HG03108 (cell line): ENCODE results near the gene CNTN6.

Experiments
- ATAC-seq: cut with Tn5 transposase; IDR thresholded peaks from one replicate; pipeline ENCODE4 v1.9.1; 2021; ENCODE audit warnings: moderate library complexity; ENCODE audit not compliant: unreplicated experiment

Gene CNTN6

DNA sequence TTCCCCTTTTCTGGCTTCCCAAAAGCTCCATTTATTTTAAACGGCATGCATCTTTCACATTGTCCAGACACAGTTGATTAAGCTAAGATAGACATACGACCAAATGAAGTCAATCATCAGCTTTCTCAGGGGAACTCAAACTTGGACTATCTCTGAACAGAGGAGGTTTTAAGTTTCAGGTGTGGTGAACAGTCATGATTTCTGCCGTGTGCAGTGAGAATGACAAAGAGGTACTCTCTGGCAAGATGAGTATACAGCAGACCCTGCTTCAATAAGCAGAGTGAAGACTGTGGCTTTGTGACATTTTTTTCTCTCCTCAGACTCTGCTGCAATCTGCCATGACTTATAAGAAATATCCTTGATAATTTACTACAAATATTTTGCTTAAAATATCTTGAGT is 307.7 kb downstream of the CNTN6 start:
- ATAC-seq = no peak

DNA sequence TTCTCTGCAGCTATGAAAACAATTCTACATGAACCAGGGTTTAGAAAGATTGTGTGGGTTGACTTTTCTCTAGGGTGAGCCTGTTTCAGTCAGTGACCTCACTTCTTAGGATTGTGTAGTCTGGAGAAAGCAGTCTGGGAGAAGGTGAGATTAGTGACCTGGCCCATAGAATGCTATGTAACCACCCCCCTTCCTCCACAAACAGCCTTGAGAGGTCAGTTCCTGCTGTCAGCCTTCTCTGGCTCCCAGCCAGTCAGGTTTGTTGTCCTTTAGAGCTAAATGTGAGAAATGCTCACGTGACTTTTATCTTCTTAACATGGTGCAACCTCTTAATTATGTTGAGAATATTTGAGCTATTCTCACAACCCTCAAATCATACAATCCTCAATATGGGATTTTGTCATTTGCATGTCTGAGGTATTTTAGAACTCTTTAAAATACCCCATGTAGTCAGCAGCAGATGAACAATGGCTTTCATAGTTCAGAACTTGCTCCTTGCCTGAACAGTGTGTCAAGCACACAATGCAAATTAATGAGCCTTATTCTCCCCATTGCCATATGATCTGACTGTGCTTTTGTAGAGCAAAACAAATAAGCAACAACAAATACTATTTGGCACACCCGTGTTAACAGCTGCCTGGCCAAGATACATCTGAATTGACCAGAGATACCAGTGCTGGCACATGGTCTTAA is 311.6 kb downstream of the CNTN6 start:
- no peak for ATAC-seq

DNA sequence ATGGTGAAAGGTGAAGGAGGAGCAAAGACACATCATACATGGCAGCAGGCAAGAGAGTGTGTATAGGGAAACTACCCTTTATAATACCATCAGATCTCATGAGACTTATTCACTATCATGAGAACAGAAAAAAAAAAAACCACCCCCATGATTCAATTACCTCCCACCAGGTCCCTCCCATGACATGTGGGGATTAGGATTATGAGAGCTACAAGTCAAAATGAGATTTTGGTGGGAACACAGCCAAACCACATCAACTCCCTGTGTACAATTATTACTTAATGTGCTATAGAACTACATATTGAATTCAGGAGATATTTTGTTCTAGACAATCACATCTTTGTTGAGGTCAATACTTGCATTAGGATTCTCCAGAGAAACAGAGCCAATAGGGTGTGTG is 313.4 kb downstream of the CNTN6 start:
- no peak for ATAC-seq

DNA sequence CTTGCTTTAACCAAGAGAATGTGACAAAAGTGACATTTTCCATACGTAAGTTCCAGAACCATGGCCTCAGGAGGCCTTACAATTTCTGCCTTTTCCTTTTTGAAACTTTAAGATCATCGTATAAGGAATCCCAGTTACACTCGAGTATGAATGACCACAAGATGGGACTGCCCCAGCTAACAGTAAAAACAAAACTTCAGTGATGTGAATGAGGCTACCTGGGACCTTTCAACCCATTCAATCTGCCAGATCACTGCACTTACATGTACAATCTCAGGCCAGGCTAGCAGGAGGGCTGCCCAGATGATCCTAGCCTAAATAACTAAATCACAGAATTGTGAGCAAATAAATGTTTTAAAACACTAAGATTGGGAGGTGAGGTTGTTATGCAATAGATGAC is 328.8 kb downstream of the CNTN6 start:
- ATAC-seq = no peak

DNA sequence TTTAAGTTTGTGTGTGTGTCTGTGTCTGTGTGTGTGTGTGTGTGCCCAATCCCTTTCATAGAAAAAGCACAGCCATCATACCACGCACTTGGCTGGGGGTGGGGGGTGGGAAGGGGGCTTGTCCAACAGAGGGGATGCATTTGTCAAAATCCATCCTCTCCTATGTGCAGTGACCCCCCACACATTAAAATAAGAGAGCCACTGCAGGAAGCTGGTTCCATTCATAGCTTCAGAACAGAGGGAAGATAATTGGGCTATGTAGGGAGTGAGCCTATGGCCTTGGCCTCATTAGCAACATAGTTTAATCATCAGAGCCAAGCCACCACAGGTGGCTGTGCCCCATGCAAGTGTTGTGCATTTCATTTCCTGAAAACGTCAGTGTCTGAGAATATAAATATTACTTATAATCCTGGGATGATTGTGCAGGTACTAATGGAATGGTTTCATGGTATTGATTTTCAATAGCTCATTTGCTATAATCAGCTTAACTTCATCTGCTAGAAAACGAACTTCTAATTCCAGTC is 330.8 kb downstream of the CNTN6 start:
- ATAC-seq = no peak

DNA sequence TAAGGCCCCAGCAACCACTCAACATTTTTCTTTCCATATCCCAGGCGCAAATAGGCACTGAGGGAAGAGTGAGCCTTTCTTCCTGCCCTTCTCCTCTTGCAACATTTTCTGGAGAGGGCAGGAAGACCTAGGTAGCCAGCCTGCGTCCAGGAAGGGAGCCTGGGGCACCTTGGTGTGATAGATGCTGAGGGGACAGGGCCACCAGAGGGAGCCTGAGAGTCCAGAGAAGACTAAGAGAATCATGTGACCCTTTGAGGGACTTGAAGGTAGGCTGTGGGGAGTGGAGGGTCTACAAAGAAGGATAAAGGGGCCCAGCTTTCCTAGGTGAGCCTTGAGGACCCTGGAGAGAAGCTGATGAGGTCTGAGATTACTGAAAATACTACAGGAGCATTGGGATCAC is 346.6 kb downstream of the CNTN6 start:
- ATAC-seq = no peak

DNA sequence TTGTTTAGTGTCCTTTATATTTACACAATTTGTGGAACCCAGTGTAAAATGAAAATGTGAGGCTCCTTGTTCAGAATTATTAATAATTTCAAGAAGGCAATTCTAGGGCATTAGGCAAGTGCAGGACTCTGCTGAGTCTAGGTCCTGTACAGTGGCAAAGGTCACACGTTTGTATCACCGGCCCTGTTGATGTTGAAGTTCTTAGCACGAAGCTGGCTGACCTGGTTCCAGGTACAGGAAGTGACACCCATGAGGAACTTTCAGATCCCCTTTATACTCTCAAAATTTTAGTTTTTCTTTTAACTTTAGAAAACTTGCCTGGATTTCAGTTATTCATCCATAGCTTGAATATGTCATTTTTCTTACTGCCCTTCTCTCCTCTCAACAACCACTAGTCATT is 349.4 kb downstream of the CNTN6 start:
- ATAC-seq = no peak

DNA sequence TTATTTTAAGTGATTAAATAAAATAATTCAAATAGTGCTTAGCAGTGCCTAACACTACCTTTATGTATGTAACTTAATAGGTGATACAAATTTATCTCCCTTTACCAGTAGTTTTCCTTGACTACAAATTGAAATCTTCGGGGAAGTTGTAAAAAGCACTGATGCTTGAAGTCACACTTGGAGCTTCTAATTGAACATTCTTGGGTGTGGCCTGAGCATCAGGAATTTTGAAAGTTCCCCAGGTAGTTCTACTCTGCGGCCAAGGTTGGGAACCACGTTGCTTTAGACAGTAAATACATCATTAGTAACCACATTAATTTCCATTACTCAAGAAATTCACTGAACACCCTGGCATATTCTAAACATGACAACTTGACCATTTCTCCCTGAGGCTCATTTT is 351.4 kb downstream of the CNTN6 start:
- ATAC-seq = no peak

DNA sequence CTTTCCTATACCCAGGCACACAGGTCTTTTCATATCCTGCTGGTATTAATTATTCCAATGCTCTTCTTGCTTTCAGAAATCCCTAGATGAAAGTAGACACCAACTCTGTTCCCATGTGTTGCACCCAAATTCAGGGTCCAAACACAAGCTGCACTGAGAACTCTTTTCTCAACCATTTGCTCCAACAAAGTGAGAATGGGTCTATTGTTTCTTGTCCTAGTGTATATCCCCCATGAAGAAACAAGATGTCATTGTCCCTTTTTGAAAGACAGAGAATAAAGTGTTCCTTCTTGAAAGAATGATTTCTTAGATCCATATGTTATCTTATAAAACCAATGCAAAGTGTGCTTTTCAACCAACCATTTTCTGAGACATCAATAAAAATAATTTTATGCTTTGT is 353.7 kb downstream of the CNTN6 start:
- ATAC-seq = no peak

DNA sequence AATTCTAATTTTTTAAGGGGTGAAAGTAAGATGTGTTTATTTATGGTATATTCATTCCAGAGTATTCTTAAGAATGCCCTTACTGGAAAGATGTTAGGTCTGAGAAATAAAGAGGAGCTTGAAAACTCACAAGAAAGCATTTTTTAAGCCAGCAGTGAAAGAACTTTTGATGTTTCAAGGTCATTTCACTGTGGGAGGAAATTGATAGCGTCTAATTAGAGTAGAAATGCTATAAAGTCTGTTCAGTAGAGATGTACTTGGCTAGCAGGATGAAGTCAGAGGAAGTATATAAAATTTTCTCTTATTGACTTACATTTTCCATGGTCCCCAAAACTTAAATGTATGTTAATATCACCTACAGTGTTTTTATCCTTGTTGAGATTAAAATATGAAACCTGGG is 354.6 kb downstream of the CNTN6 start:
- no peak for ATAC-seq

DNA sequence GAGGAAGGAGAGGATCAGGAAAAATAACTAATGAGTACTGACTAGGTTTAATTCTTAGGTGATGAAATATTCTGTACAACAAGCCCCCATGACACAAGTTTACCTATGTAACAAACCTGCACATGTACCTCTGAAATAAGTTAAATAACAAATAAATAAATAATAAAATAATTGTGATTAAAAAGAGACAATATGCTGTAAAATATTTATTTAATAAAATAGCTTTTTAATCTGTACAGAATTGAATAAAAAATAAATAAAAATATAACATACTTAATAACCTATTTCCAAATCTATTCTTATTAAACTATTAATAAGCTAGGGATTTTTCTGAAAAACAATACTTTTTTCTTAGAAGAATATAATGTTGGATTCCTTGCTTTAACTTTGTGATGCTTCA is 355.6 kb downstream of the CNTN6 start:
- ATAC-seq = no peak
